SK-N-SH (cell line): ENCODE measurements around the gene HOXD10. TPM values are rescaled to one million over a fixed set of nuclear protein-coding genes. Genes with fewer than 3 reads are reported as not detected.

Experiments used
- CTCF ChIA-PET: fragments of 300-600, 350-600 bp; formaldehyde crosslinking; extraction: SDS; loops from one replicate; lab custom pipeline; 2021; lab: Yijun Ruan, JAX
- POLR2A ChIA-PET: fragments of 350-600 bp; sonication (Branson Sonifier 250); formaldehyde crosslinking; extraction: SDS; loops from one replicate; lab custom pipeline; 2020; ENCODE audit warnings: antibody characterized with exemption, inconsistent platforms; lab: Yijun Ruan, JAX
- DNase-seq: peaks from one replicate; pipeline ENCODE4 v3.0.0; 2012
- H2AFZ ChIP-seq: fragments of 200-600 bp; sonication (generic); 2 replicates; pipeline ENCODE4 v1.8.1; 2016; ENCODE audit warnings: antibody characterized with exemption, mild to moderate bottlenecking, low read depth
- H3F3A ChIP-seq: fragments of 200-600 bp; sonication (generic); replicated peaks from 2 replicates; pipeline ENCODE3; 2016; ENCODE audit warnings: antibody characterized with exemption, mild to moderate bottlenecking; ENCODE audit not compliant: insufficient read depth
- H3K27ac ChIP-seq, 2 experiments: fragments of 200-500 bp in 1 of 2; fragments of 200-600 bp in 1 of 2; sonication (Bioruptor generic) in 1 of 2; sonication (generic), shearing (Covaris generic) in 1 of 2; 2 replicates each; pipeline versions ENCODE4 v1.5.1 to v1.6.1; 2014 to 2016; ENCODE audit warnings: low read depth in 2 of 2, inconsistent platforms in 1 of 2, low read length in 1 of 2, mild to moderate bottlenecking in 1 of 2, mixed read lengths in 1 of 2
- H3K27me3 ChIP-seq: fragments of 200-600 bp; sonication (generic), shearing (Covaris generic); 2 replicates; pipeline ENCODE4 v1.6.1; 2016; ENCODE audit warnings: mixed run types; ENCODE audit not compliant: insufficient read depth
- H3K36me3 ChIP-seq, 2 experiments: fragments of 200-500 bp in 1 of 2; fragments of 200-600 bp in 1 of 2; sonication (Bioruptor generic) in 1 of 2; sonication (generic) in 1 of 2; replicated peaks in 1 of 2; 2 replicates each; pipeline versions ENCODE3 to v1.5.1; 2014 to 2016; ENCODE audit warnings: low read length in 1 of 2, mild to moderate bottlenecking in 1 of 2; ENCODE audit not compliant: insufficient read depth in 2 of 2, control insufficient read depth in 1 of 2
- H3K4me1 ChIP-seq, 2 experiments: fragments of 200-500 bp in 1 of 2; fragments of 200-600 bp in 1 of 2; sonication (Bioruptor generic) in 1 of 2; sonication (generic), shearing (Covaris generic) in 1 of 2; 2 replicates each; pipeline versions ENCODE4 v1.5.1 to v1.6.1; 2014 to 2016; ENCODE audit warnings: low read depth in 1 of 2, low read length in 1 of 2, mixed run types in 1 of 2; ENCODE audit not compliant: insufficient read depth in 2 of 2, control insufficient read depth in 1 of 2
- H3K4me2 ChIP-seq: fragments of 200-600 bp; sonication (generic), shearing (Covaris generic); 2 replicates; pipeline ENCODE4 v1.6.1; 2017; ENCODE audit warnings: mixed run types
- H3K4me3 ChIP-seq, 2 experiments: fragments of 200-500 bp in 1 of 2; fragments of 200-600 bp in 1 of 2; sonication (Bioruptor generic) in 1 of 2; sonication (generic), shearing (Covaris generic) in 1 of 2; 2 replicates each; pipeline versions ENCODE4 v1.5.1 to v1.8.1; 2014 to 2016; ENCODE audit warnings: low read depth in 2 of 2, inconsistent platforms in 1 of 2, low read length in 1 of 2, mild to moderate bottlenecking in 1 of 2, mixed read lengths in 1 of 2, moderate library complexity in 1 of 2
- H3K79me2 ChIP-seq: fragments of 200-600 bp; sonication (generic); 2 replicates; pipeline ENCODE4 v1.8.1; 2017; ENCODE audit warnings: mild to moderate bottlenecking; ENCODE audit not compliant: insufficient read depth
- H3K9ac ChIP-seq: fragments of 200-600 bp; sonication (generic); 2 replicates; pipeline ENCODE4 v1.6.1; 2017; ENCODE audit warnings: mixed run types
- H3K9me2 ChIP-seq: fragments of 200-600 bp; sonication (generic); 2 replicates; pipeline ENCODE4 v1.6.1; 2017; ENCODE audit warnings: mixed run types
- H3K9me3 ChIP-seq: fragments of 200-600 bp; sonication (generic); 2 replicates; pipeline ENCODE4 v1.6.1; 2017; ENCODE audit warnings: mixed run types, mild to moderate bottlenecking, moderate library complexity
- H4K20me1 ChIP-seq: fragments of 200-600 bp; sonication (generic); 2 replicates; pipeline ENCODE4 v1.6.1; 2017; ENCODE audit warnings: mild to moderate bottlenecking, mixed run types; ENCODE audit not compliant: insufficient read depth
- CHD2 ChIP-seq: fragments of 150-350 bp; IDR thresholded peaks from 2 replicates; pipeline ENCODE4 v1.6.1; 2018; ENCODE audit warnings: low read length; ENCODE audit not compliant: partially characterized antibody
- EP300 ChIP-seq, 2 experiments: IDR thresholded peaks; 2 replicates each; pipeline versions ENCODE4 v1.4.0 to v1.6.1; 2012; ENCODE audit warnings: borderline replicate concordance in 1 of 2, low read depth in 1 of 2, low read length in 1 of 2
- EZH2phosphoT487 ChIP-seq: fragments of 200-600 bp; sonication (generic); IDR thresholded peaks from 2 replicates; pipeline ENCODE4 v1.6.1; 2017; ENCODE audit warnings: low read depth, mixed run types, mild to moderate bottlenecking, antibody characterized with exemption, moderate library complexity, borderline replicate concordance
- FOSL2 ChIP-seq: IDR thresholded peaks from 2 replicates; pipeline ENCODE4 v1.4.0; 2012; ENCODE audit warnings: low read depth, mild to moderate bottlenecking, moderate library complexity, borderline replicate concordance
- FOXM1 ChIP-seq: IDR thresholded peaks from 2 replicates; pipeline ENCODE4 v1.4.0; 2012; ENCODE audit warnings: low read depth, mild to moderate bottlenecking
- GABPA ChIP-seq: IDR thresholded peaks from 2 replicates; pipeline ENCODE4 v1.4.0; 2012; ENCODE audit warnings: low read depth, mild to moderate bottlenecking
- MEF2A ChIP-seq: IDR thresholded peaks from 2 replicates; pipeline ENCODE4 v1.4.0; 2012; ENCODE audit warnings: low read depth, borderline replicate concordance
- NFIC ChIP-seq: IDR thresholded peaks from 2 replicates; pipeline ENCODE4 v1.4.0; 2012; ENCODE audit warnings: borderline replicate concordance
- NRF1 ChIP-seq: IDR thresholded peaks from 2 replicates; pipeline ENCODE4 v1.6.1; 2012; ENCODE audit warnings: low read depth, mild to moderate bottlenecking, low read length
- POLR2AphosphoS5 ChIP-seq: IDR thresholded peaks from 2 replicates; pipeline ENCODE4 v1.6.1; 2012; ENCODE audit warnings: low read depth, low read length
- RAD21 ChIP-seq: IDR thresholded peaks from 2 replicates; pipeline ENCODE4 v1.6.1; 2012; ENCODE audit warnings: mild to moderate bottlenecking, low read length
- RCOR1 ChIP-seq: fragments of 150-350 bp; IDR thresholded peaks from 2 replicates; pipeline ENCODE4 v1.6.1; 2017; ENCODE audit warnings: antibody characterized with exemption, low read length
- RXRA ChIP-seq: IDR thresholded peaks from 2 replicates; pipeline ENCODE4 v1.4.0; 2012; ENCODE audit warnings: low read depth, mild to moderate bottlenecking, borderline replicate concordance
- SIN3A ChIP-seq: IDR thresholded peaks from 2 replicates; pipeline ENCODE4 v1.6.1; 2012; ENCODE audit warnings: low read depth, mild to moderate bottlenecking, low read length, moderate library complexity, borderline replicate concordance
- TCF12 ChIP-seq: IDR thresholded peaks from 2 replicates; pipeline ENCODE4 v1.4.0; 2012
- WGBS: methylation state at CpG from one replicate; pipeline ENCODE4 v1.1.6; 2017; ENCODE audit warnings: low lambda C conversion rate; 5-methylcytosine and 5-hydroxymethylcytosine counted together
- polyA plus RNA-seq, 3 experiments: library from polyadenylated mRNA; depleted of rRNA; stranded (reverse); fragments of >200 nt; gene quantifications; 2 replicates each; pipeline ENCODE4 v1.2.3, GENCODE V29; 2012
- TF ChIP-seq, protein P1 (sequence below): IDR thresholded peaks from 2 replicates; pipeline ENCODE4 v1.4.0; 2012; ENCODE audit warnings: low read depth, borderline replicate concordance
- TF ChIP-seq, protein P2 (sequence below): fragments of 150-350 bp; IDR thresholded peaks from 2 replicates; pipeline ENCODE4 v1.6.1; 2016; ENCODE audit warnings: mild to moderate bottlenecking, low read depth, low read length
- TF ChIP-seq, protein P3 (sequence below): fragments of 150-350 bp; IDR thresholded peaks from 2 replicates; pipeline ENCODE4 v1.6.1; 2017; ENCODE audit warnings: antibody characterized with exemption, low read length, low read depth, borderline replicate concordance
- TF ChIP-seq, protein P4 (sequence below): fragments of 200-600 bp; sonication (generic); IDR thresholded peaks from 2 replicates; pipeline ENCODE4 v1.6.1; 2017; ENCODE audit warnings: antibody characterized with exemption, mild to moderate bottlenecking, moderate library complexity

HOXD10 gene
- polyA plus RNA-seq, 1 of the 3 experiments (the other 2 are of a cell fraction): 0.10 TPM

DNA sequence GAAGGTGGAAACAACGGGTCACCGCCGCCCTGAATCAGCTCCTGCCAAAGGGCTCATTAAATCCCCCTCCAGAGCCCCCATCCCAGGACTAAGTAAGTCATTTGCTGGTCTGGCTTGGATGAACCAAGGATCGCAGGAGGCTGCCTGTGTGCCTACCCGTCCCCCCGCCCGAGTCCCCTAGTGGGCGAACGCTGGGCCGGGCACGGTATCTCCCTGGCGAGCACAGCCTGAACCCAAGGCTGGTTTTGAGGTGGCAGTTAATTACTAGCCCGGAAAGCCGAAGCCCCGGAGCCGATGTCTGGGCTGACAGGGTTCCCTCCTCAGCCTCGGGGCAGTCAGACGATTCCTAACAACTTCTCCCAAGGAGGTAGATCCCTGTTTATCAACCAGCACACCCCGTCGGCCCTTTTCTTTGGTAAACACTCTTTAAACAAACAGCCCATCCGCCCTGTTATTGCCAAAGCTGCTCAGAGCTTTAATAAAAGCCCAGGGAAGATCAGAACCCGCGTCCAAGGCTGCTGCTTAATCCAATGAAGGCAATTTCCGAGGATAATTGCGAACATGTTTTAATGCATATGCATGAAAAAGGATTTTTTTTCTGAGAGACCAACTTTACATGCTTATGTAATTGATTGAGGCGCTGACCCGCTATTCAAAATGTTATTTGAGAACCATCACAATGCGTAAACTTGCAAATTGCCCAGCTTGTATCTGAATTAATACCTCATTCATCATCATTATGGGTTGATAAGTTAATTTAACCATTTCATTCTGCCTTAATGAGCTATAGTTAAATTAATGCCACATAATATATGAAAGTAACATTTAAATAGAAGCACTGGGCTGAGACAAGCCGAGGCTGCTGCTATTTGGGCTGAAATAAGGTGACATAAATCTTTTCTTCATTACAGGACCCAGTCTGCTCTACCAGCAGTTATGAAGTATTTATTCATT is 43.4 kb upstream of the HOXD10 start:
- H3K4me2 ChIP-seq: no peak overlapping the region
- H3K4me1 ChIP-seq: no peaks in the 10 kb centered on the region
- 63% methylated on average over 14 of the region's 29 CpGs for WGBS
- peaks cover 7% of the 10 kb centered on the region for H3K27me3 ChIP-seq
- no peaks in the 10 kb centered on the region for H4K20me1 ChIP-seq
- H3K27ac ChIP-seq: no peak overlapping the region
- no peaks in the 10 kb centered on the region for H3K36me3 ChIP-seq
- ChIA-PET POLR2A (no interaction called here), CTCF (interaction anchor here (0.9 to 3.3 kb wide), 4 partner anchors 10 to 383 kb away, joined by 4 to 10 read pairs (median 6); no protein-coding TSS in a partner anchor)
- no peak overlapping the region for H3K9ac ChIP-seq
- H3K9me2 ChIP-seq: no peaks in the 10 kb centered on the region
- H3K79me2 ChIP-seq: no peaks in the 10 kb centered on the region
- no peak overlapping the region for H3K4me3 ChIP-seq
- H3K9me3 ChIP-seq: no peaks in the 10 kb centered on the region
- no peak overlapping the region for H2AFZ ChIP-seq
- TF ChIP-seq NFIC (no peak), RAD21 (no peak), EZH2phosphoT487 (no peak), TCF12 (no peak), CHD2 (no peak), MEF2A (no peak), GABPA (no peak), FOXM1 (no peak), POLR2AphosphoS5 (no peak), RCOR1 (no peak), EP300 (IDR thresholded peaks at IDR 0.05; ENCODE audit: borderline replicate concordance in 1 of 2, low read depth in 1 of 2, low read length in 1 of 2) (no peak), SIN3A (no peak), FOSL2 (no peak), NRF1 (no peak), RXRA (no peak)
- TF ChIP-seq, protein P1, sequence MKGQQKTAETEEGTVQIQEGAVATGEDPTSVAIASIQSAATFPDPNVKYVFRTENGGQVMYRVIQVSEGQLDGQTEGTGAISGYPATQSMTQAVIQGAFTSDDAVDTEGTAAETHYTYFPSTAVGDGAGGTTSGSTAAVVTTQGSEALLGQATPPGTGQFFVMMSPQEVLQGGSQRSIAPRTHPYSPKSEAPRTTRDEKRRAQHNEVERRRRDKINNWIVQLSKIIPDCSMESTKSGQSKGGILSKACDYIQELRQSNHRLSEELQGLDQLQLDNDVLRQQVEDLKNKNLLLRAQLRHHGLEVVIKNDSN: no peak
- TF ChIP-seq, protein P2, sequence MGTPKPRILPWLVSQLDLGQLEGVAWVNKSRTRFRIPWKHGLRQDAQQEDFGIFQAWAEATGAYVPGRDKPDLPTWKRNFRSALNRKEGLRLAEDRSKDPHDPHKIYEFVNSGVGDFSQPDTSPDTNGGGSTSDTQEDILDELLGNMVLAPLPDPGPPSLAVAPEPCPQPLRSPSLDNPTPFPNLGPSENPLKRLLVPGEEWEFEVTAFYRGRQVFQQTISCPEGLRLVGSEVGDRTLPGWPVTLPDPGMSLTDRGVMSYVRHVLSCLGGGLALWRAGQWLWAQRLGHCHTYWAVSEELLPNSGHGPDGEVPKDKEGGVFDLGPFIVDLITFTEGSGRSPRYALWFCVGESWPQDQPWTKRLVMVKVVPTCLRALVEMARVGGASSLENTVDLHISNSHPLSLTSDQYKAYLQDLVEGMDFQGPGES: no peak
- TF ChIP-seq, protein P3, sequence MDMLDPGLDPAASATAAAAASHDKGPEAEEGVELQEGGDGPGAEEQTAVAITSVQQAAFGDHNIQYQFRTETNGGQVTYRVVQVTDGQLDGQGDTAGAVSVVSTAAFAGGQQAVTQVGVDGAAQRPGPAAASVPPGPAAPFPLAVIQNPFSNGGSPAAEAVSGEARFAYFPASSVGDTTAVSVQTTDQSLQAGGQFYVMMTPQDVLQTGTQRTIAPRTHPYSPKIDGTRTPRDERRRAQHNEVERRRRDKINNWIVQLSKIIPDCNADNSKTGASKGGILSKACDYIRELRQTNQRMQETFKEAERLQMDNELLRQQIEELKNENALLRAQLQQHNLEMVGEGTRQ: no peak
- TF ChIP-seq, protein P4, sequence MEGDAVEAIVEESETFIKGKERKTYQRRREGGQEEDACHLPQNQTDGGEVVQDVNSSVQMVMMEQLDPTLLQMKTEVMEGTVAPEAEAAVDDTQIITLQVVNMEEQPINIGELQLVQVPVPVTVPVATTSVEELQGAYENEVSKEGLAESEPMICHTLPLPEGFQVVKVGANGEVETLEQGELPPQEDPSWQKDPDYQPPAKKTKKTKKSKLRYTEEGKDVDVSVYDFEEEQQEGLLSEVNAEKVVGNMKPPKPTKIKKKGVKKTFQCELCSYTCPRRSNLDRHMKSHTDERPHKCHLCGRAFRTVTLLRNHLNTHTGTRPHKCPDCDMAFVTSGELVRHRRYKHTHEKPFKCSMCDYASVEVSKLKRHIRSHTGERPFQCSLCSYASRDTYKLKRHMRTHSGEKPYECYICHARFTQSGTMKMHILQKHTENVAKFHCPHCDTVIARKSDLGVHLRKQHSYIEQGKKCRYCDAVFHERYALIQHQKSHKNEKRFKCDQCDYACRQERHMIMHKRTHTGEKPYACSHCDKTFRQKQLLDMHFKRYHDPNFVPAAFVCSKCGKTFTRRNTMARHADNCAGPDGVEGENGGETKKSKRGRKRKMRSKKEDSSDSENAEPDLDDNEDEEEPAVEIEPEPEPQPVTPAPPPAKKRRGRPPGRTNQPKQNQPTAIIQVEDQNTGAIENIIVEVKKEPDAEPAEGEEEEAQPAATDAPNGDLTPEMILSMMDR: no peak
- H3F3A ChIP-seq: peaks cover under 1% of the 10 kb centered on the region
- DNase-seq: no peak
